HepG2 (cell line): ENCODE data around the gene AGR2.

ENCODE experiments used
- DMAP1 ChIP-seq: IDR thresholded peaks from 2 replicates; pipeline ENCODE4 v1.6.1; 2016
- POLR2A ChIP-seq, 2 experiments: IDR thresholded peaks; 2 replicates each; pipeline ENCODE4 v1.6.1; 2011; ENCODE audit warnings: low read depth in 2 of 2, low read length in 2 of 2, mild to moderate bottlenecking in 1 of 2, moderate library complexity in 1 of 2; ENCODE audit not compliant: insufficient read depth in 1 of 2
- SRSF1 ChIP-seq: fragments of 200-400 bp; formaldehyde crosslinking; optimal IDR thresholded peaks from 2 replicates; pipeline ENCODE3; 2017; ENCODE audit warnings: mild to moderate bottlenecking, low read depth, low read length, moderate library complexity
- ZC3H4 ChIP-seq: sonication (generic); formaldehyde crosslinking; IDR thresholded peaks from 2 replicates; pipeline ENCODE4 v1.4.0; 2020; ENCODE audit warnings: missing genetic modification reagents, borderline replicate concordance
- ZNF460 ChIP-seq: sonication (generic); formaldehyde crosslinking; IDR thresholded peaks from 2 replicates; pipeline ENCODE4 v1.5.1; 2020; ENCODE audit warnings: missing genetic modification reagents, mild to moderate bottlenecking, borderline replicate concordance
- TF ChIP-seq, protein P1 (sequence below): sonication (generic); formaldehyde crosslinking; IDR thresholded peaks from 2 replicates; pipeline ENCODE4 v1.4.0; 2020; ENCODE audit warnings: missing genetic modification reagents, mild to moderate bottlenecking, borderline replicate concordance
- TF ChIP-seq, protein P2 (sequence below): sonication (generic); formaldehyde crosslinking; IDR thresholded peaks from 2 replicates; pipeline ENCODE4 v1.5.0; 2020; ENCODE audit warnings: missing genetic modification reagents, mild to moderate bottlenecking, borderline replicate concordance

DNA sequence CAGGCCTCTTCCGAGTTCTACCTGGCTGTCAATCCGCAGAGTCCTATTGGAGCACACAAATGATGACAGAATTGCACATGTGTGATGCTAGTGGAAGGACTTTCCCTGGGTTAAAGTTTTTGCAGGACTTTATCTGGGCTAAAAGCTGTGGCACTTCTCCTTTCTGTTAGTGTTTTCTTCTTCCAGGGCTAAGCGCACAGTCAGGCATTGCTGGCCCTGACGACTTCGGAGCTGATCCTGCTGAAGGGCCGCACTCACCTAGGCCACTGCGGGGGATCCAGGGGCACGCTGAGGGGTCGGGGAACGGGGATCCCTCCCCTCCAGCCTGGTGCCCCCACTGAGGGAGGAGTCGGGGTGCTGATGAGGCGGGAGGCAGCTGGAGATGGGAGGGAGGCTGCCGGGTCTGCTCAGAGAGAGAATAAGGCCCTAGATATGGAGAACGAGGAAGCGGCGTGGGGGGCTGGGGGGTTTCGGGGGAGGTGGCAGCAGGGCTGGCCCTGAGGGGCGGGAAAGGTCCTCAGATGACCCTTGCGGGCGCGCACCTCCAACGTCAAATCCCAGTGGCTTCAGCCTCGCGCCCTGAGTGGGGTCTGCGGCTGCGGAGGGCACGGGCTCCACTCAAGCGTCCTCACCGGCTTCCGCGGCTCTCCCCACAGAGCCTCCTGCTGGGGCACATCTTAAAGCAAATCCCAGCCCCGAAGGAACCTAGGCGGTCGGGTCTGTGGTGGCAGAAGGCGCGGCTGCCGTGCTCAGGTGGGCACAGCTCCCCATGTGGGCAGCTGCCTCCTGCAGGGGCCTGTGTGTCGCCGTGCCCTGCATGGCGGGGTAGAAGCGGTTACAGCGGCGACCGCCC lies 46.0 kb upstream of the AGR2 start:
- TF ChIP-seq, protein P1, sequence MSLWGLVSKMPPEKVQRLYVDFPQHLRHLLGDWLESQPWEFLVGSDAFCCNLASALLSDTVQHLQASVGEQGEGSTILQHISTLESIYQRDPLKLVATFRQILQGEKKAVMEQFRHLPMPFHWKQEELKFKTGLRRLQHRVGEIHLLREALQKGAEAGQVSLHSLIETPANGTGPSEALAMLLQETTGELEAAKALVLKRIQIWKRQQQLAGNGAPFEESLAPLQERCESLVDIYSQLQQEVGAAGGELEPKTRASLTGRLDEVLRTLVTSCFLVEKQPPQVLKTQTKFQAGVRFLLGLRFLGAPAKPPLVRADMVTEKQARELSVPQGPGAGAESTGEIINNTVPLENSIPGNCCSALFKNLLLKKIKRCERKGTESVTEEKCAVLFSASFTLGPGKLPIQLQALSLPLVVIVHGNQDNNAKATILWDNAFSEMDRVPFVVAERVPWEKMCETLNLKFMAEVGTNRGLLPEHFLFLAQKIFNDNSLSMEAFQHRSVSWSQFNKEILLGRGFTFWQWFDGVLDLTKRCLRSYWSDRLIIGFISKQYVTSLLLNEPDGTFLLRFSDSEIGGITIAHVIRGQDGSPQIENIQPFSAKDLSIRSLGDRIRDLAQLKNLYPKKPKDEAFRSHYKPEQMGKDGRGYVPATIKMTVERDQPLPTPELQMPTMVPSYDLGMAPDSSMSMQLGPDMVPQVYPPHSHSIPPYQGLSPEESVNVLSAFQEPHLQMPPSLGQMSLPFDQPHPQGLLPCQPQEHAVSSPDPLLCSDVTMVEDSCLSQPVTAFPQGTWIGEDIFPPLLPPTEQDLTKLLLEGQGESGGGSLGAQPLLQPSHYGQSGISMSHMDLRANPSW (CRISPR knock-in tag): no peak
- no peak for TF ChIP-seq SRSF1
- TF ChIP-seq ZNF460 (CRISPR knock-in tag): no peak
- no peak for TF ChIP-seq DMAP1 (CRISPR knock-in tag)
- no peak for TF ChIP-seq POLR2A (IDR thresholded peaks at IDR 0.05; ENCODE audit: insufficient read depth in 1 of 2, low read depth in 2 of 2, low read length in 2 of 2)
- TF ChIP-seq ZC3H4 (CRISPR knock-in tag): no peak
- TF ChIP-seq, protein P2, sequence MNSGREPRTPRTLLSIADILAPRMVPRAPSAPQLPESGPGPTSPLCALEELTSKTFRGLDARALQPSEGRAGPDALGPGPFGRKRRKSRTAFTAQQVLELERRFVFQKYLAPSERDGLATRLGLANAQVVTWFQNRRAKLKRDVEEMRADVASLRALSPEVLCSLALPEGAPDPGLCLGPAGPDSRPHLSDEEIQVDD (CRISPR knock-in tag): no peak
